Superior temporal gyrus (tissue), 1 donor: ENCODE measurements around the gene BBC3.
A peak's percentile ranks its signal among the peaks of the same experiment; 100 is the strongest.
"Not testable (repeated sequence)": the region's sequence is repeated elsewhere in the genome, so short reads cannot be mapped to it uniquely, and the experiment has no call there.

Experiments used
- DNase-seq: peaks from one replicate; pipeline ENCODE4 v3.0.0-alpha.2; 2016; ENCODE audit errors: extremely low spot score

Gene BBC3

GRCh38 chr19:47258434-47258833, 27.4 kb upstream of the BBC3 start:
- no peak for DNase-seq

- no peak for DNase-seq
These were observed 26.6 kb upstream of the BBC3 start for GRCh38 chr19:47257411-47258169.

GRCh38 chr19:47256693-47257410, 25.9 kb upstream of the BBC3 start:
- DNase-seq, result peak; percentile 98

- peak; percentile 97 for DNase-seq
These were observed 25.1 kb upstream of the BBC3 start, which contains the start of gene CCDC9 for GRCh38 chr19:47255879-47256692. Gene CCDC9, plus strand, starts transcription at chr19:47256525. Its CDS starts 1,876 bp downstream, at chr19:47258401.

GRCh38 chr19:47253970-47254369, 23.0 kb upstream of the BBC3 start:
- DNase-seq, result peak; percentile 2

GRCh38 chr19:47253467-47253881, 22.5 kb upstream of the BBC3 start:
- peak; percentile 3 for DNase-seq

- DNase-seq, result not testable (repeated sequence)
These were observed 22.0 kb upstream of the BBC3 start for GRCh38 chr19:47253016-47253415.

GRCh38 chr19:47247308-47247990, 16.4 kb upstream of the BBC3 start:
- peak; percentile 81 for DNase-seq

- DNase-seq, result peak; percentile 79
These were observed 13.0 kb upstream of the BBC3 start for GRCh38 chr19:47243776-47244547.

- DNase-seq, result no peak
These were observed 12.4 kb upstream of the BBC3 start for GRCh38 chr19:47243364-47243775.

- peak; percentile 9 for DNase-seq
These were observed 11.0 kb upstream of the BBC3 start for GRCh38 chr19:47241919-47242577.

- DNase-seq, result peak; percentile 8
These were observed 10.3 kb upstream of the BBC3 start for GRCh38 chr19:47240996-47241918.

GRCh38 chr19:47240556-47240955, 9.6 kb upstream of the BBC3 start:
- peak; percentile 4 for DNase-seq

GRCh38 chr19:47239610-47240296, 8.8 kb upstream of the BBC3 start:
- peak; percentile 74 for DNase-seq

GRCh38 chr19:47239152-47239551, 8.2 kb upstream of the BBC3 start:
- no peak for DNase-seq

GRCh38 chr19:47236072-47236675, 5.2 kb upstream of the BBC3 start:
- no peak for DNase-seq

- DNase-seq, result no peak
These were observed 1.6 kb upstream of the BBC3 start for GRCh38 chr19:47232422-47233211.
